OCI-LY1 (cell line): ENCODE measurements around the gene MCAT.

Source experiments
- H2AFZ ChIP-seq: fragments of 200-600 bp; sonication (generic), shearing (Covaris generic); 2 replicates; pipeline ENCODE4 v1.6.0; 2014; ENCODE audit warnings: antibody characterized with exemption, mild to moderate bottlenecking, low read length
- H3F3A ChIP-seq: fragments of 200-600 bp; sonication (generic), shearing (Covaris generic); 2 replicates; pipeline ENCODE4 v1.6.0; 2014; ENCODE audit warnings: mild to moderate bottlenecking, antibody characterized with exemption, low read length, moderate library complexity; ENCODE audit not compliant: insufficient read depth
- H3K27ac ChIP-seq: fragments of 200-600 bp; sonication (generic); 2 replicates; pipeline ENCODE4 v1.5.1; 2014; ENCODE audit warnings: low read length, mixed run types, mild to moderate bottlenecking, low read depth; ENCODE audit not compliant: poor library complexity, severe bottlenecking
- H3K27me3 ChIP-seq: fragments of 200-600 bp; sonication (generic); 2 replicates; pipeline ENCODE4 v1.6.0; 2014; ENCODE audit warnings: antibody characterized with exemption, mild to moderate bottlenecking, low read length, moderate library complexity; ENCODE audit not compliant: insufficient read depth
- H3K36me3 ChIP-seq: fragments of 200-600 bp; sonication (generic); 2 replicates; pipeline ENCODE4 v1.6.1; 2014; ENCODE audit warnings: mild to moderate bottlenecking, antibody characterized with exemption, low read length, moderate library complexity, mixed read lengths; ENCODE audit not compliant: insufficient read depth
- H3K4me1 ChIP-seq: fragments of 200-600 bp; sonication (generic); 2 replicates; pipeline ENCODE4 v1.5.1; 2014; ENCODE audit warnings: mild to moderate bottlenecking, low read length, moderate library complexity; ENCODE audit not compliant: insufficient read depth, severe bottlenecking
- H3K4me2 ChIP-seq: fragments of 200-600 bp; sonication (generic), shearing (Covaris generic); 2 replicates; pipeline ENCODE4 v1.6.1; 2014; ENCODE audit warnings: low read length
- H3K4me3 ChIP-seq: fragments of 200-600 bp; sonication (generic); 2 replicates; pipeline ENCODE4 v1.5.1; 2014; ENCODE audit warnings: low read length, low read depth, mild to moderate bottlenecking, mixed read lengths; ENCODE audit not compliant: poor library complexity, severe bottlenecking
- H3K79me2 ChIP-seq: fragments of 200-600 bp; shearing (Covaris generic); 2 replicates; pipeline ENCODE4 v1.6.1; 2016; ENCODE audit warnings: mixed run types, low read length, mixed read lengths; ENCODE audit not compliant: insufficient read depth
- H3K9ac ChIP-seq: fragments of 200-600 bp; sonication (generic), shearing (Covaris generic); 2 replicates; pipeline ENCODE4 v1.6.1; 2014; ENCODE audit warnings: mild to moderate bottlenecking, low read length, mixed read lengths
- H3K9me2 ChIP-seq: fragments of 200-600 bp; sonication (generic), shearing (Covaris generic); 2 replicates; pipeline ENCODE4 v1.6.1; 2014; ENCODE audit warnings: low read depth, mild to moderate bottlenecking, low read length, mixed read lengths
- H3K9me3 ChIP-seq: fragments of 200-600 bp; shearing (Covaris generic); 2 replicates; pipeline ENCODE4 v1.6.1; 2014; ENCODE audit warnings: low read length, mixed read lengths
- H4K20me1 ChIP-seq: fragments of 200-600 bp; sonication (generic), shearing (Covaris generic); 2 replicates; pipeline ENCODE4 v1.6.0; 2016; ENCODE audit warnings: mild to moderate bottlenecking, low read length; ENCODE audit not compliant: insufficient read depth
- CTCF ChIP-seq: fragments of 200-600 bp; sonication (generic), shearing (Covaris generic); IDR thresholded peaks from 2 replicates; pipeline ENCODE4 v1.5.1; 2017; ENCODE audit warnings: mild to moderate bottlenecking, antibody characterized with exemption, low read length, moderate library complexity, mixed read lengths
- EZH2 ChIP-seq: fragments of 200-600 bp; sonication (generic), shearing (Covaris generic); IDR thresholded peaks from 2 replicates; pipeline ENCODE4 v1.8.0; 2017; ENCODE audit warnings: borderline replicate concordance, mixed run types, mild to moderate bottlenecking, antibody characterized with exemption, low read length, moderate library complexity, mixed read lengths

The MCAT gene

GRCh38 chr22:43134553-43134952 lies 8.6 kb downstream of the MCAT start:
- Histone ChIP-seq H4K20me1 (no peaks in the 10 kb centered on the region), H3K9me3 (no peaks in the 10 kb centered on the region), H2AFZ (no peak overlapping the region), H3K4me1 (peaks cover 5% of the 10 kb centered on the region), H3K9me2 (no peaks in the 10 kb centered on the region), H3K27me3 (no peaks in the 10 kb centered on the region), H3K4me3 (no peak overlapping the region), H3F3A (no peaks in the 10 kb centered on the region), H3K27ac (no peak overlapping the region), H3K36me3 (peaks cover 88% of the 10 kb centered on the region), H3K79me2 (no peaks in the 10 kb centered on the region), H3K9ac (no peak overlapping the region), H3K4me2 (no peak overlapping the region)
- TF ChIP-seq EZH2 (no peak), CTCF (no peak)

GRCh38 chr22:43133401-43133800 lies 9.8 kb downstream of the MCAT start:
- Histone ChIP-seq H3K4me1 (peaks cover 16% of the 10 kb centered on the region), H3K9me3 (no peaks in the 10 kb centered on the region), H3K4me2 (no peak overlapping the region), H3K27me3 (no peaks in the 10 kb centered on the region), H3K27ac (no peak overlapping the region), H3K9me2 (no peaks in the 10 kb centered on the region), H3K36me3 (peaks cover 84% of the 10 kb centered on the region), H3K9ac (no peak overlapping the region), H3F3A (no peaks in the 10 kb centered on the region), H2AFZ (no peak overlapping the region), H3K4me3 (no peak overlapping the region), H3K79me2 (no peaks in the 10 kb centered on the region), H4K20me1 (no peaks in the 10 kb centered on the region)
- no peak for TF ChIP-seq CTCF
- no peak for TF ChIP-seq EZH2

- Histone ChIP-seq H3K9me3 (no peaks in the 10 kb centered on the region), H4K20me1 (no peaks in the 10 kb centered on the region), H3K9me2 (no peaks in the 10 kb centered on the region), H3K4me3 (no peak overlapping the region), H2AFZ (no peak overlapping the region), H3K4me2 (no peak overlapping the region), H3K27me3 (no peaks in the 10 kb centered on the region), H3K4me1 (peaks cover 31% of the 10 kb centered on the region), H3K9ac (no peak overlapping the region), H3K36me3 (peaks cover 71% of the 10 kb centered on the region), H3K79me2 (no peaks in the 10 kb centered on the region), H3K27ac (no peak overlapping the region), H3F3A (no peaks in the 10 kb centered on the region)
- TF ChIP-seq EZH2: no peak
- no peak for TF ChIP-seq CTCF
Observed at GRCh38 chr22:43131773-43132501, 11.3 kb downstream of the MCAT start.
